SU-DHL-6 (cell line): ENCODE results near the gene RTN4.

Source experiments
- H2AFZ ChIP-seq: fragments of 200-600 bp; sonication (generic); 2 replicates; pipeline ENCODE4 v1.6.1; 2014; ENCODE audit warnings: low read depth, mild to moderate bottlenecking, moderate library complexity, mixed read lengths, antibody characterized with exemption, low read length; ENCODE audit not compliant: severe bottlenecking
- H3F3A ChIP-seq: fragments of 200-600 bp; shearing (Covaris generic); 2 replicates; pipeline ENCODE4 v1.6.0; 2016; ENCODE audit warnings: antibody characterized with exemption, mild to moderate bottlenecking; ENCODE audit not compliant: insufficient read depth
- H3K27ac ChIP-seq: fragments of 200-600 bp; sonication (generic); 2 replicates; pipeline ENCODE4 v1.5.1; 2016; ENCODE audit warnings: low read depth, mild to moderate bottlenecking, low read length, moderate library complexity, mixed read lengths
- H3K27me3 ChIP-seq: fragments of 200-600 bp; sonication (generic), shearing (Covaris generic); 2 replicates; pipeline ENCODE4 v1.6.0; 2014; ENCODE audit warnings: mild to moderate bottlenecking, low read length
- H3K36me3 ChIP-seq: fragments of 200-600 bp; sonication (generic); 2 replicates; pipeline ENCODE4 v1.6.1; 2014; ENCODE audit warnings: mild to moderate bottlenecking, low read length, mixed read lengths
- H3K4me2 ChIP-seq: fragments of 300-600, 200-600 bp; shearing (Covaris generic), sonication (generic); 2 replicates; pipeline ENCODE4 v1.6.0; 2014; ENCODE audit warnings: low read length, low read depth, mild to moderate bottlenecking; ENCODE audit not compliant: poor library complexity, severe bottlenecking
- H3K4me3 ChIP-seq: fragments of 200-600 bp; sonication (generic); 2 replicates; pipeline ENCODE4 v1.5.1; 2014; ENCODE audit warnings: antibody characterized with exemption, low read length, mild to moderate bottlenecking, mixed read lengths; ENCODE audit not compliant: insufficient read depth, poor library complexity, severe bottlenecking
- H3K79me2 ChIP-seq: fragments of 200-600 bp; sonication (generic); 2 replicates; pipeline ENCODE4 v1.6.1; 2014; ENCODE audit warnings: mild to moderate bottlenecking, low read length, moderate library complexity; ENCODE audit not compliant: insufficient read depth
- H3K9ac ChIP-seq: fragments of 200-600 bp; sonication (generic); 2 replicates; pipeline ENCODE4 v1.7.0; 2014; ENCODE audit warnings: mild to moderate bottlenecking, low read length
- H3K9me2 ChIP-seq: fragments of 200-600 bp; sonication (generic); replicated peaks from 2 replicates; pipeline ENCODE4 v1.6.1; 2014; ENCODE audit warnings: low read length; ENCODE audit not compliant: insufficient read depth
- H3K9me3 ChIP-seq: fragments of 200-600 bp; sonication (generic); 2 replicates; pipeline ENCODE4 v1.6.1; 2014; ENCODE audit warnings: low read length, mixed read lengths; ENCODE audit not compliant: insufficient read depth
- H4K20me1 ChIP-seq: fragments of 200-600 bp; sonication (generic); 2 replicates; pipeline ENCODE4 v1.6.1; 2014; ENCODE audit warnings: low read depth, mild to moderate bottlenecking, antibody characterized with exemption, low read length, moderate library complexity, mixed read lengths
- CTCF ChIP-seq: fragments of 200-600 bp; sonication (generic); IDR thresholded peaks from one replicate; pipeline ENCODE4 v1.5.1; 2017; ENCODE audit warnings: antibody characterized with exemption, mild to moderate bottlenecking, low read length, moderate library complexity; ENCODE audit not compliant: insufficient read depth, poor library complexity, severe bottlenecking
- EZH2phosphoT487 ChIP-seq: fragments of 200-600 bp; sonication (generic), shearing (Covaris generic); conservative IDR thresholded peaks from 2 replicates; pipeline ENCODE4 v1.6.1; 2018; ENCODE audit warnings: mild to moderate bottlenecking, antibody characterized with exemption, low read length, moderate library complexity, mixed read lengths

RTN4 gene

GRCh38 chr2:54941248-54941984 lies 108.8 kb downstream of the RTN4 start:
- no peaks in the 10 kb centered on the region for H3K9me2 ChIP-seq
- no peak overlapping the region for H3K9ac ChIP-seq
- H3K4me2 ChIP-seq, result no peak overlapping the region
- no peak overlapping the region for H3K4me3 ChIP-seq
- no peaks in the 10 kb centered on the region for H3K27me3 ChIP-seq
- H3K79me2 ChIP-seq, result no peaks in the 10 kb centered on the region
- no peaks in the 10 kb centered on the region for H4K20me1 ChIP-seq
- TF ChIP-seq CTCF, result no peak
- TF ChIP-seq EZH2phosphoT487, result no peak
- no peaks in the 10 kb centered on the region; the same call in 1 of the 2 replicates for H3F3A ChIP-seq
- no peak overlapping the region for H3K27ac ChIP-seq
- H3K36me3 ChIP-seq, result 0 out of 2 replicates have a peak, but pooled peaks cover 3% of the 10 kb centered on the region
- H2AFZ ChIP-seq, result no peak overlapping the region
- no peaks in the 10 kb centered on the region for H3K9me3 ChIP-seq

GRCh38 chr2:54940723-54941122 lies 109.5 kb downstream of the RTN4 start:
- Histone ChIP-seq H3K4me3 (no peak overlapping the region), H2AFZ (no peak overlapping the region), H3K36me3 (0 out of 2 replicates have a peak, but pooled peaks cover 7% of the 10 kb centered on the region), H3K27me3 (no peaks in the 10 kb centered on the region), H3K9me2 (no peaks in the 10 kb centered on the region), H3F3A (no peaks in the 10 kb centered on the region; the same call in 1 of the 2 replicates), H3K9me3 (no peaks in the 10 kb centered on the region), H3K27ac (no peak overlapping the region), H3K9ac (no peak overlapping the region), H3K79me2 (no peaks in the 10 kb centered on the region), H3K4me2 (no peak overlapping the region), H4K20me1 (no peaks in the 10 kb centered on the region)
- no peak for TF ChIP-seq CTCF
- no peak for TF ChIP-seq EZH2phosphoT487

GRCh38 chr2:54939446-54940118 lies 110.7 kb downstream of the RTN4 start:
- no peaks in the 10 kb centered on the region for H3K79me2 ChIP-seq
- H4K20me1 ChIP-seq, result no peaks in the 10 kb centered on the region
- no peak overlapping the region for H3K4me2 ChIP-seq
- H3K9me3 ChIP-seq, result no peaks in the 10 kb centered on the region
- no peak overlapping the region for H3K27ac ChIP-seq
- H3F3A ChIP-seq, result no peaks in the 10 kb centered on the region; the same call in 1 of the 2 replicates
- no peaks in the 10 kb centered on the region for H3K27me3 ChIP-seq
- H3K9ac ChIP-seq, result no peak overlapping the region
- H3K9me2 ChIP-seq, result no peaks in the 10 kb centered on the region
- TF ChIP-seq EZH2phosphoT487 (no peak), CTCF (no peak)
- no peak overlapping the region for H2AFZ ChIP-seq
- H3K4me3 ChIP-seq, result no peak overlapping the region
- H3K36me3 ChIP-seq, result 0 out of 2 replicates have a peak, but pooled peaks cover 7% of the 10 kb centered on the region
